ENCODE results near the gene CTU2. TPM values are rescaled to one million over a fixed set of nuclear protein-coding genes. Genes with fewer than 3 reads are reported as not detected.

CTU2 gene
- total and polyA plus RNA-seq, 2 donors (not counting 1 experiment from before 2014, with no cell fraction given) = 18.4 to 23.7 TPM

GRCh38 chr16:88681709-88682451 is 24.4 kb upstream of the CTU2 start:
- Histone ChIP-seq H3K9me3 (ENCODE audit: control extremely low read depth in 1 of 3, control insufficient read depth in 2 of 3, insufficient read depth in 1 of 3, low read length in 2 of 3) (no peaks in the 10 kb centered on the region), H3K79me2 (ENCODE audit: control insufficient read depth, insufficient read depth, low read length) (peaks cover 44% of the 10 kb centered on the region), H3K4me2 (replicated peaks; ENCODE audit: low read depth, low read length, poor library complexity, severe bottlenecking) (peak overlapping the region; percentile 91), H3K27me3 (replicated peaks in 1 of 4; ENCODE audit: control extremely low read depth in 1 of 4, control insufficient read depth in 3 of 4, insufficient read depth in 4 of 4, low read length in 3 of 4) (no peaks in the 10 kb centered on the region), H3K27ac (ENCODE audit: low read length in 2 of 2) (peak overlapping the region; percentile 83 to 91), H3K4me3 (ENCODE audit: control extremely low read depth in 1 of 5, extremely low read depth in 1 of 5, insufficient read depth in 1 of 5, low read depth in 2 of 5, low read length in 4 of 5) (peak overlapping the region in 4 of 5 experiments; percentile 12 to 46 (median 38)), H4K20me1 (ENCODE audit: control insufficient read depth, insufficient read depth, low read length, poor library complexity, severe bottlenecking) (peaks cover 51% of the 10 kb centered on the region), H3K4me1 (ENCODE audit: control insufficient read depth in 2 of 2, insufficient read depth in 2 of 2, low read length in 2 of 2) (peaks cover 36 to 56% of the 10 kb centered on the region in 2 donors), H3K9ac (ENCODE audit: low read length) (peak overlapping the region; percentile 53), H3K36me3 (replicated peaks in 1 of 2; ENCODE audit: control extremely low read depth in 1 of 2, control insufficient read depth in 1 of 2, extremely low read depth in 1 of 2, insufficient read depth in 2 of 2, low read length in 1 of 2) (peaks cover 0 to 30% of the 10 kb centered on the region in 2 experiments), H2AFZ (ENCODE audit: insufficient read depth, low read depth, low read length, poor library complexity, severe bottlenecking) (peak overlapping the region; percentile 62)
- Mint-ChIP-seq H3K27ac (peak overlapping the region; percentile 97), H3K4me1 (peaks cover 43% of the 10 kb centered on the region), H3K4me3 (peak overlapping the region; percentile 87), H3K27me3 (no peaks in the 10 kb centered on the region), H3K9me3 (ENCODE audit: insufficient read depth) (no peaks in the 10 kb centered on the region)
- 8% methylated on average over 20 of the region's 21 CpGs for WGBS (ENCODE audit: insufficient coverage)
- ATAC-seq (ENCODE audit: low read depth) = peak; percentile 70
- peak; percentile 91 for DNase-seq
- CTCF ChIA-PET = interaction anchor here (0.7 to 3.4 kb wide), 12 partner anchors 11 to 434 kb away, joined by 3 to 14 read pairs (median 5); no protein-coding TSS in a partner anchor
- intact Hi-C loops (cut with micrococcal nuclease) = loop anchor here (1.0 to 10.0 kb wide), 5 partner anchors 19 to 883 kb away; partner anchors contain the start of genes CTU2, CYBA, MVD and RNF166
- POLR2A ChIA-PET = interaction anchor here (0.8 to 2.2 kb wide), 7 partner anchors 10 to 49 kb away, joined by 3 to 14 read pairs (median 4); partner anchors contain the start of genes CYBA and MVD
- TF ChIP-seq EZH2 (IDR thresholded peaks at IDR 0.05; ENCODE audit: borderline replicate concordance, insufficient read depth, low read depth, low read length, poor library complexity, severe bottlenecking) (no peak), CTCF (IDR thresholded peaks at IDR 0.05) (no peak)
